Tibial artery (tissue), 4 donors: ENCODE data around the gene PPM1E.
"Not testable (repeated sequence)": the region's sequence is repeated elsewhere in the genome, so short reads cannot be mapped to it uniquely, and the experiment has no call there.

Source experiments
- DNase-seq, 2 donors: peaks; one replicate each; pipeline ENCODE4 v3.0.0-alpha.2; 2019
- H3K27ac ChIP-seq, 2 donors: fragments of 200-600 bp; sonication (generic) in 1 of 2; 1 replicate in 1 of 2; 2 replicates in 1 of 2; pipeline ENCODE4 v1.5.1; 2018 to 2019; ENCODE audit warnings: mild to moderate bottlenecking in 1 of 2
- H3K27me3 ChIP-seq, 2 donors: fragments of 200-600 bp; sonication (generic) in 1 of 2; one replicate each; pipeline versions ENCODE4 v1.5.1 to v1.6.0; 2016 to 2019
- H3K36me3 ChIP-seq, 3 donors: fragments of 200-600 bp; sonication (generic) in 2 of 3; one replicate each; pipeline ENCODE4 v1.5.1; 2016 to 2019; ENCODE audit warnings: mild to moderate bottlenecking in 2 of 3
- H3K4me1 ChIP-seq, 4 donors: fragments of 200-600 bp; sonication (generic) in 2 of 4; 1 replicate in 3 of 4; 2 replicates in 1 of 4; pipeline ENCODE4 v1.5.1; 2016 to 2019
- H3K4me3 ChIP-seq, 2 donors: fragments of 200-600 bp; sonication (generic) in 1 of 2; 1 replicate in 1 of 2; 2 replicates in 1 of 2; pipeline ENCODE4 v1.5.1; 2018 to 2019; ENCODE audit warnings: mild to moderate bottlenecking in 2 of 2
- H3K9me3 ChIP-seq, 3 donors: fragments of 200-600 bp; sonication (generic) in 1 of 3; one replicate each; pipeline ENCODE4 v1.5.1; 2016 to 2019
- intact Hi-C: fragments of 100-400 bp; cut with DNase I; formaldehyde crosslinking; loops from one replicate; pipeline ENCODE4 v1.15.0; 2023; ENCODE audit warnings: low total_unique reads
- TF ChIP-seq, protein P1 (sequence below), 2 experiments: fragments of 200-600 bp in 1 of 2; fragments of 450-650 bp in 1 of 2; IDR thresholded peaks; one replicate each; pipeline ENCODE4 v1.5.1; 2017 to 2019; ENCODE audit warnings: antibody characterized with exemption in 2 of 2, mild to moderate bottlenecking in 1 of 2, moderate library complexity in 1 of 2

PPM1E gene

GRCh38 chr17:58759522-58759921 lies 3.9 kb downstream of the PPM1E start:
- Histone ChIP-seq H3K36me3 (no peaks in the 10 kb centered on the region), H3K4me3 (no peak overlapping the region), H3K27me3 (peaks cover 0 to 58% of the 10 kb centered on the region in 2 donors), H3K4me1 (peaks cover 0 to 20% (median 18%) of the 10 kb centered on the region in 4 donors), H3K9me3 (no peaks in the 10 kb centered on the region), H3K27ac (no peak overlapping the region)
- TF ChIP-seq, protein P1, sequence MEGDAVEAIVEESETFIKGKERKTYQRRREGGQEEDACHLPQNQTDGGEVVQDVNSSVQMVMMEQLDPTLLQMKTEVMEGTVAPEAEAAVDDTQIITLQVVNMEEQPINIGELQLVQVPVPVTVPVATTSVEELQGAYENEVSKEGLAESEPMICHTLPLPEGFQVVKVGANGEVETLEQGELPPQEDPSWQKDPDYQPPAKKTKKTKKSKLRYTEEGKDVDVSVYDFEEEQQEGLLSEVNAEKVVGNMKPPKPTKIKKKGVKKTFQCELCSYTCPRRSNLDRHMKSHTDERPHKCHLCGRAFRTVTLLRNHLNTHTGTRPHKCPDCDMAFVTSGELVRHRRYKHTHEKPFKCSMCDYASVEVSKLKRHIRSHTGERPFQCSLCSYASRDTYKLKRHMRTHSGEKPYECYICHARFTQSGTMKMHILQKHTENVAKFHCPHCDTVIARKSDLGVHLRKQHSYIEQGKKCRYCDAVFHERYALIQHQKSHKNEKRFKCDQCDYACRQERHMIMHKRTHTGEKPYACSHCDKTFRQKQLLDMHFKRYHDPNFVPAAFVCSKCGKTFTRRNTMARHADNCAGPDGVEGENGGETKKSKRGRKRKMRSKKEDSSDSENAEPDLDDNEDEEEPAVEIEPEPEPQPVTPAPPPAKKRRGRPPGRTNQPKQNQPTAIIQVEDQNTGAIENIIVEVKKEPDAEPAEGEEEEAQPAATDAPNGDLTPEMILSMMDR (IDR thresholded peaks at IDR 0.05): no peak
- no peak for DNase-seq
- intact Hi-C loops: no loop called here

- Histone ChIP-seq H3K4me1 (peaks cover 0 to 18% (median 18%) of the 10 kb centered on the region in 4 donors), H3K36me3 (no peaks in the 10 kb centered on the region), H3K27me3 (peaks cover 0 to 51% of the 10 kb centered on the region in 2 donors), H3K9me3 (no peaks in the 10 kb centered on the region), H3K4me3 (no peak overlapping the region), H3K27ac (no peak overlapping the region)
- intact Hi-C loops: no loop called here
- TF ChIP-seq, protein P1 (IDR thresholded peaks at IDR 0.05): no peak
- DNase-seq: no peak
Measured at GRCh38 chr17:58760248-58760647, 4.6 kb downstream of the PPM1E start.

- Histone ChIP-seq H3K27me3 (peaks cover 0 to 25% of the 10 kb centered on the region in 2 donors), H3K36me3 (no peaks in the 10 kb centered on the region), H3K4me1 (no peaks in the 10 kb centered on the region), H3K27ac (no peak overlapping the region), H3K9me3 (no peaks in the 10 kb centered on the region), H3K4me3 (no peak overlapping the region)
- intact Hi-C loops: no loop called here
- DNase-seq: no peak
- TF ChIP-seq, protein P1 (IDR thresholded peaks at IDR 0.05): no peak
Measured at GRCh38 chr17:58763263-58763662, 7.6 kb downstream of the PPM1E start.

DNA sequence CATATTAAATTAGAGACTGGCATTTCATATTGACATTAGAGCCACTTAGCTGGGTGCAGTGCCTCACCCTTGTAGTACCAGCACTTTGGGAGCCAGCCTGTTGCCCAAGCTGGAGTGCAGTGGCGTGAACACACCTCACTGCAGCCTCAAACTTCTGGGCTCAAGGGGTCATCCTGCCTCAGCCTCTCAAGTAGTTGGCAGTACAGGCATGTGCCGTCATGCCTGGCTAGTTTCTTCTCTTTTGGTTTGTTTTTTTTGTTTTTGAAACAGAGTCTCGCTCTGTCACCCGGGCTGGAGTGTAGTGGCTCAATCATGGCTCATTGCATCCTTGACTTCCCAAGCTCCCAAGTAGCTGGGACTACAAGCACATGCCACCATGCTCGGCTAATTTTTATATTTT lies 8.7 kb downstream of the PPM1E start:
- intact Hi-C loops: no loop called here
- no peak overlapping the region for H3K4me3 ChIP-seq
- TF ChIP-seq, protein P1 (IDR thresholded peaks at IDR 0.05): no peak
- no peak for DNase-seq
- no peak overlapping the region for H3K27ac ChIP-seq
- H3K4me1 ChIP-seq: no peaks in the 10 kb centered on the region
- H3K36me3 ChIP-seq: no peaks in the 10 kb centered on the region
- no peaks in the 10 kb centered on the region for H3K9me3 ChIP-seq
- peaks cover 0 to 20% of the 10 kb centered on the region in 2 donors for H3K27me3 ChIP-seq

DNA sequence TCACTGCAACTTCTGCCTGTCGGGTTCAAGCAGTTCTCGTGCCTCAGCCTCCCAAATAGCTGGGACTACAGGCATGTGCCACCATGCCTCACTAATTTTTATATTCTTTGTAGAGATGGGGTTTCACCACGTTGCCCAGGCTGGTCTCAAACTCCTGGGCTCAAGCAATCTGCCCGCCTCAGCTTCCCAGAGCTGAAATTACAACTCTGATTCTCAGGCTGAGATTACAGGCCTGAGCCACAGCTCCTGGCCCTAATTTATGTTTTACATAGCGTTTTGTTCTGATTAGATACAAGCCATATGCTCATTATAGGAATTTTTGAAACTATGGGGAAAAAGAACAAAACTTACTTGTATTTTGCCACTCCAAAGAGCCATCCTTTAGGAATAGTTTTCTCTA lies 22.8 kb downstream of the PPM1E start:
- H3K4me3 ChIP-seq, H3K27me3 ChIP-seq, intact Hi-C loops, H3K36me3 ChIP-seq, H3K27ac ChIP-seq, H3K4me1 ChIP-seq, H3K9me3 ChIP-seq, DNase-seq: not testable (repeated sequence)

- no peaks in the 10 kb centered on the region for H3K9me3 ChIP-seq
Measured at GRCh38 chr17:58779446-58779845, 23.8 kb downstream of the PPM1E start.

More at GRCh38 chr17:58779446-58779845, 23.8 kb downstream of the PPM1E start:
- Histone ChIP-seq H3K27ac (no peak overlapping the region), H3K4me1 (no peaks in the 10 kb centered on the region), H3K27me3 (no peaks in the 10 kb centered on the region), H3K36me3 (no peaks in the 10 kb centered on the region), H3K4me3 (no peak overlapping the region)
- no peak for DNase-seq
- TF ChIP-seq, protein P1 (IDR thresholded peaks at IDR 0.05): no peak
- intact Hi-C loops: no loop called here
